NOMO-1 treated with dmso at 0.1 percent for 144 hours (cell line): ENCODE measurements around the gene CAPN10.

ENCODE experiments used
- DNase-seq: peaks from one replicate; lab custom pipeline; 2025; ENCODE audit not compliant: unreplicated experiment; lab: John Stamatoyannopoulos, UW

The CAPN10 gene

DNA sequence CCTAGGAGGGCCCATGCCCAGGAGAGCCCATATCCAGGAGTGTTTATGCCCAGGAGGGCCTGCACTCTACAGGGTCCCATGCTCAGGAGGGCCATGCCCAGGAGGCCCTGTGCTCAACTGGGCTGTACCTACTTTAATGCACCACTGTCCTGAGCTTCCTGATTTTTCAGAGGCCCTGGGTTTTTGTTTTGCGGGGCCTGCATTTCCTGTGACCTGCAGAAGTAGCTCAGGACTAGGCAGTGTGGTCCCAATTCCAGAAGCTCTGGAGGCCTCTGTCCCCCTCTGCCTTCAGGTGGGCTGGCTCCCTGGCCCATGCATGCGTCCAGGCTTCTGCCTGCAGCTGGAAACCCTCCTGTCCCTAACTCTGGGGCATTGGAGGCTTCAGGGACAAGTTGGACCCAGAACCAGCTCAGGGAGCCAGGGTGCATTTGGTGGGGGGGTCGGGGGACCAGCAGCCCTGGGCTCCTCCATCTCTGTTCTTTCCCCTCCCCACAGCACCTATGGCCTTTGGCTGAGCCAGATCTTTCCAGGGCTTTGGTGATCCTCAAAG, 49.5 kb downstream of the CAPN10 start:
- no peak for DNase-seq

DNA sequence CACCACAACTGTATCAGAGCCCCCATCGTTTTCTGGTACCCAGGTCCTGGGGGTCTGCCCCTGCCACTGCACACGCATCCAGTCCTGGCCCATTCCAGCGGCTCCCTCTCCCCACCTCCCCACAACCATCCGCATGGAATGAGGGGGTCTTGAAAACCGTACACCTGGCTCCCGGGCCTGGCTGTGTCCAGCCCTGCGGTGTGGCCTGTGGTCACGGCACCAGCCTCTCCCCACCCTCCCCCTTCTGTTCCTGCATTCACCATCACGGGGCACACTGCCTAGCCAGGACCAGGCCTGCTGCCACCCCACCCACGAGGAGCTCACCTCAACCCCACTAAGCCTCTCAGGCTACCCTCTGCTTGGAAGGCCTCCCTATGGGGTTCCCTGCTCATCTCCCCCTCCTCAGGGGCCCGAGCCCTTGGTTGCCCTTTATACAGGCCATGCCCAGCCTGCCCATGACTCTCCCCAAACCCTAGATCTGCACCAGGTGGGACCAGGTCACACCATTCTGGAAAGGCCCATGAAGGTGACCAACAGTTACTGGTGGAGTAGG, 50.1 kb downstream of the CAPN10 start:
- DNase-seq = no peak

DNA sequence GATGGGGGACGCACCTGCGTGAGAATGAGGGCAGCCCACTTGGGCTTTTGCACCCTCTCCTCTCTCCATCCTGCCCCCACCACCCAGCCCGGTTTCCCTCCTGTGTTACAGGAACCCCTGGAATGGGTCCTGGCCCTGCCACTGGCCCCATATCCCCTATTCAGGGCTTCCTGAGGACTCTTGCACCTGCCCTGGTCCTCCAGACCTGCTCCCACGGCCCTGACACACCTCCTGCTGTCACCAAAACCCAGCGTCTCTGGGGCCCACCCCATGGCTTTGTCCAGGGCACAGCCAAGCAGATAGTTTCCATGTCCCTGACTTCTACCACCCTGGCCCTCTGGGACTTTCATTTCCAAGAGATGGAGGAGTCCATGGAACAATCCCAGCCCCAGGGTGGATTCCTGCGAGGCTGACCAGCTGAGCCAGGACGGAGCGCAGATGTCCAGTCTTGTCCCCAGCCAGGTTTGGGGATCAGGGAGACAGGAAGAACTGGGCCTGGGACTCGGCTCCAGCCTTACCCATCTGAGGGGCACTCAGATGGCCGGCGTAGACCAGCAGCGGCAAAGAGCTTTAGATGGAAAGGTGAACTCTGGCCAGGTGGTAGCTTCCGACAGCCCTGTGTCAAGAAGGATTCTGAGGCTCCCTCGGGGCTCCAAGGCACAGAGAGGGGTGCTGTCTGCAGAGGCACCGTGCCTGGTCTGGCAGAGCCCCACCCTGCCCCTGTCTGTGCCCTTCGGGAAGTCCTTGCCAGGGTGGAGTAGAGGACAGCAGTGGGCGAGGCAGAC, 50.8 kb downstream of the CAPN10 start:
- DNase-seq = no peak

DNA sequence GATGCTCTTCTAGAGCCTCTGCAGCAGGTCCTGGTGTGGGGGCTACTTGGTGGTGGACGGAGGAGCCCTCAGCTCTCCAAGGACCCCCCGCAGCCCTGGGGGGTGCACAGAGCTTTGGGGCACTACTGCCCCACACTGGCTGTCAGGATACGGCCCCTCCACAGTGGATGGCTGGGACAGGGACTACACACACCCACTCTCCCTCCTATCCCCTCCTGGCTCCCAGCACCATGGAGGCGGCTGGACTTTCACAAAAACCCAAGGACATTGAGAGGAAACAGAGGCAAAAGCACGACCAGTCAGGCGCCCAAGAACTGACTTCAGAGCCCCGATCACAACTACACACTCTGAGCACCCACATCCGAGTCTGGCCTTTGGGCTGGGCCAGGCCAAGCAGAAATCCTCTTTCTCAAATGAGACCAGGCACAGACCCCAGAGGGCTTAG, 51.4 kb downstream of the CAPN10 start:
- DNase-seq = no peak

DNA sequence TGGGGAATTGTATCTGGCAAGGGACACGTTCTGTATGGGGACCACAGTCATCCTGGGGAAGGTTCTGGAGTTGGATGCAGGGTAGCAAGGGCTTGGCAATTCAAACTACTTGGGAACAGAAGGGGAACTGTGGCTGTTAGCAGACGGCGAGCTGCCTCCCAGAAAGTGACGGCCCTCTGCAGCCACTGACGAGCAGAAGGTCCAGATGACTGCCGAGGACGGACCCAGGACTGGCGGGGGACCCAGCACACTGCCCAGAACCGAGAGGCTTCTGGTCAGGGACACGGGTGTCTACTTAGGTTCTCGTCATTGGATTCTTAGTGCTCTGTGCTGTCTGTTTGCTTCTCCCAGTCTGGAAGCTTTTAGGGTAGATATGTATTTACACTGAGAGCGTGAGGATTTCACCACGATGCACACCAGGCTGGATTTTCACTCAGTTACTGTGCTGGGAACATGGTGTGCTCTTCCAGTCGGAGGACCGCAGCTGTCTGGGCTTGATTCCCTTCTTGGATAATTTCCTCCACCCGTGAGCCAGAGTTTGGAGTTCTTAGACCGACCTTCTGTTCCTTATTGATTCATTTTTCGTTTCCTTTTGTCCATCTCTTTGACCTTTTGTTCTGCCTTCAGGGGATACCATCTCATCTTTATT, 52.1 kb downstream of the CAPN10 start:
- no peak for DNase-seq

DNA sequence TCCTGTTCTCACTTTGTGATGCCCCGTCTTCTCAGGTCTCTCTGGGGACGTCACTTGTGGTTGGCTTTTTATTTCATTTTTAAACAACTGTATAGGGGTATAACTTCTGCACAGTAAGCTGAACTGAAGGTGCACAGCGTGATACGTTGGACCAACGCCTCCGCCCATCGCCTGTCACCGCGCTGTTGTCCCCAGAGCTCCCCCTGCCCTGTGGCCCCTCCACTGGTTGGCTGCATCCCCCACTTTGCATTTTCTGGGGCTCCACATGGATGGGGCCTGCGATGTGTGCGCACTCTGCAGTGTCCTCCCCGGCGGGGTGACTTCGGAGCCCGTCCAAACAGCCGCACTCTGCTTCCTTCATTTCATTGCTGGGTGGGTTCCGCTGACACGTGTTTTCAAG, 53.0 kb downstream of the CAPN10 start:
- no peak for DNase-seq

DNA sequence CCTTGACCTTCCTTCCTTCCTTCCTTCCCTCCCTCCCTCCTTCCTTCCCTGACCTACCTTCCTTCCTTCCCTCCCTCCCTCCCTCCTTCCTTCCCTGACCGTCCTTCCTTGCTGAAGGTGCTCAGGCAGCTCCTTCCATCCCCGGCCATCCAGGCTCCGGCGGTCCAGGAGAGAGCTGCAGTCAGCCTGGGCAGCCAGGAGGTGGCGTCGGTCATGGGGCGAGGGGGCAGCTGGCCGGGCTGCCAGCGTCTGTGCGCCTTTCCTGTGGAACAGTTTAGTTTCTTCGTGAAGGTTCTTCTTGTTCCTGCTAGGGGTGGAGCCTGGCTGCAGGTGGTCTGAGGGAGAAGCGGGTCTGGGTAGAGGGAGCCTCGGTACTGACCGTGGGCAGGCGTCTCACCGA, 54.4 kb downstream of the CAPN10 start:
- DNase-seq = no peak

DNA sequence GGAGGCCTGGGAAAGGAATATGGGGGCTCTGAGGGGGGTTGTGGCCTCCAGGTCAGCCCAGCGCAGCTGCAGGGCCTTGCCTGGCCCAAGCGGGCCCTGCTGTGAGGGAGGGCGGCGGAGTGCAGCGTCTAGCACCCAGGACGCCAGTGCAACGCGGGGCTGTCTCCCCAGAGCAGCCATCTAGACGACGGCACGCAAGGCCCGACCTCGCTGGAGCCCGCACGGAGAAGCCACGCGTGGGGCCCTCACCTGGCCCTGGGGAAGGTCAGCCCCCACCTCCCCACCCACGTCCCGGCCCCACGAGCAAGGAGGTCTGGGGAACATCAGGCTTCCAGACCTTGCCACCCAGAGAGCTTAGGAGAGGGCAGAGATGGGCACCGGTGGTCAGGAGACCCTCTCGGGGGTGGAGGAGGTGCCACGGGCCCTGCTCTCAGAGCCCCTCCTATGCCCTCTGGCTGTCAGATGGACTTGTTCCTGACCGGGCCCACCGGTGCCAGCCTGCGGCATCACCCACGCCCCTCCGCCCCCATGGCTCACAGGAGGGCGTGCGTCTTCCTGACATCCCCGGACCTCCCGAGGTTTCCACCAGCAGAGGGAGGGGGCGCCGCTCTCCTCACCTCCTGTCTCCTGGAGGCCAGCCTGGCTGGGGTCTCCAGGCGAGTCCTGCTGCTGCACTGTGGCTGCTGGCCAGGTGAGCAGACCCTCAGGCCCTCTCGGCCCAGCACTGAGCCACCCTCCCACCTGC, 55.7 kb downstream of the CAPN10 start:
- DNase-seq = no peak

DNA sequence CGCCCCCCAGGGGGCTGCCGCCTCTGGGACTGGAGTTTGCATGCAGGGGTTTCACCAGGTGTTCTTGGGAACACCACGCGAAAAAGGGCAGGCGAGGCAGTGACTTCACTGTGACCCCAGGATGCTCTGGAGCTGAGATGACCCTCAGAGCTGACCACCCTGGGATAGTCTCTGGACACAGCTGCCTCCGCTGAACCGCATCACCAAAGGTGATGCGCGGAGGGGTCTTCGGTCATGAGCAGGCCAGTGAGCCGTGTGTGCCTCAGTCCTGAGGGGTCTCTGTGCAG, 56.2 kb downstream of the CAPN10 start:
- DNase-seq = no peak

DNA sequence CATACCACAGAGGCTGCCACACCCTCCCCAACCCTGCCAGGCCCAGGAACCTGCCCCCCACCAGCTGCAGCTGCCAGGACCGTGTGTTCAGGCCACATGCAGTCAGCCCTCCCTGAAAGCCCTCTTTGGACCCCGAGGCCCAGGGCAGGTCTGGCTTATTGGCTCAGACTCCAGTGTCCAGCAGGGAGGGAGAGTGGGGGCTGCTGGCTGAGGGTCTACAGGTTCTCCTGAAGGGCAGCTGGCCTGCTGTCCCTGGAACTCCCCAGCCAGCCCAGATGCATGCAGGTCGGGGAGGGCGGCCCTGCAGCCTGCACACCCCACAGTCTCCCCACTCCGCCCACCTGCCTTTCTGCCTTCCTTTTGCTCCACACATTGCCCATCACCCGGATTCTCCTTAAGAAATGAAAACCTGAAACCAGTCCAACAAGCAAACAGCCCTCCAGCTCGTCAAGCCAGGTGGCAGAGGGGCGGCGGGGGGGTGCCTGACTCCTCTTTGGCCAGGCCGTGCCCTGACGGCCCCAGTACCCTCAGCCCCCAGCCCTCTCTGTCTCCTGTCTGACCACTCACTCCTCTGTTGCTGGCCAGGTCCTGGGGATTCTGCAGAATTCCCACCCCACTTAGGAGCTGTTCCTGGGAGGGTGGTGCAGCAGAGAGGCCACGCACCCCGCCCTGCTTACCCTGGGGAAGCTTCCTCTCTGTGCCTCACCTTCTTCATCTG, 56.7 kb downstream of the CAPN10 start:
- DNase-seq = no peak

DNA sequence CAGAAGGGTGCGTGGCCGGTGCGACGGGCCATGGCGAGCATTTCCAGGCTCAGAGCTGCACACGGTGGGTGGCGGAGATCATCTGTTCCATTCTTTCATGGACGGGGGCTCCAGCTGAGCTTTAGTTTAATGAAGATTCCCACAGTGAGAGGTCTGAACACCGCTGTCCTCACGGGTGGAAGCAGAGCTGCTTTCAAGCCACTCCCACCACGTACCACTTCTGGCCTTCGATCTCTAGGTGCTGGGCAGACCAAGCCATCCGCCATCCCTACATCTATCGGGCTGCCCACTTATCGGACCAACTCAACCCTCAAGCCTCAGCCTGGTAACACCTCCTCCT, 57.2 kb downstream of the CAPN10 start:
- no peak for DNase-seq

DNA sequence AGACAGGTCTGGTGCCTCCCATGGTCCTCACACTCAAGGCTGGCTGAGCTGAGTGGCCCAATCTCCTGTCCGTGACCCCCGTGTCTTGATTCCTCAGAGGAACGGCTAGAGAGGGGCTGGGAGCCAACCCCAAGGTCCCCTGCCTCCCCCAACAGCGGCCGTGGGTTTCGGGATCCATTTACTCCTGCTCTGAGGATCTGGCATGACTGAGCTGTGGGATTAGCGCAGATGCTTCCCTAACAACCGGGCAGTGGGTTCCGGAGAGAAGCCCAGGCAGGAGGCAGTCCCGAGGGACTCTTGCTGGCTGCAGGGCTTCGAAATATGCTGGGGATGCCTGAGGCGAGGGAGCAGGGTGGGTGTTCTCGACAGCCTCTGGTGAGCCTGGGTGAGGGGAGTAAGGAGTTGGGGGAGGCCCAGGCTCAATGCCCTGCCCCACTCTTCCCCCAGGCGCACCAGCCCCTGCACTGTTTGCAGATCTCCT, 57.7 kb downstream of the CAPN10 start:
- DNase-seq = no peak

DNA sequence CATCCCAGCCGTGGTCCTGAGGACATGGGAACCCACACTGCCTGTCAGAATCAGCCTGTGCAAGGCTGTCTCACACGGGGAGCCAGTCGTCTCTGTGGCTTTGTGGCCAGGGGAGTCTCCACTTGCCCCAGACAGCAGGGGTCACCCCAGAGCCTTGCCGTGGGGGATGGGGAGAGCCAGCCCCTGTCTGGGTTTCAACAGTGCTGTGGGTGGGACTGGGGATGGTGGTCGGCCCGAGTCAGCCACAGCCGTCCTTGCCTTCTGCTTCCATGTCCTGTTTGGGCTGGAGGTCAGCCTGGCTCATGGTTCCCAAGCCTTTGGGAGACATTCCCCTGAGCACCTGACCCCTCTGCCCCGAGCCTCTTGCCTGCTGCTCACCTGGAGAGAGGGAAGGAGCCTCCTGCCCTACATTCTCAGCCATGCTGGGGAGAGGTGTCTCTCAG, 58.3 kb downstream of the CAPN10 start:
- DNase-seq = no peak

DNA sequence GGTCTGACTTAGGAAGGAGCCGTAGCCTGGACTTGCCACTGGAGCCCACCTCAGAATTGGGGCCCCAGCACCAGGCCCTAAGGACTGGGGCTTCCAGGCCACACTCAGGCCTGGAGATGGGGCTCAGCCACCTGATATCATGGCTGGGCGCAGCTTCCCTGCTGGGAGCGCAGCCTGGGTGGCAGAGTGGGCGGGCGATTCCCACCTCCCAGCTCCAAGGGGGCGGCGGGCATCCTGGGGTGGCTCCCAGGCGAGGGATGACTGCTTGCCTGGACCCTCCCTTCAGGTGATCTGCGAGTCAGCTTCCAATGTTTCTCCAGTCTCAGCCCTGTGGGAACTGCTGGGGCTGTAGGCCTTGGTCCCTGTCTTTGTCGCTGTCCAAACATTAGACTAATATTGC, 58.8 kb downstream of the CAPN10 start:
- DNase-seq = no peak

DNA sequence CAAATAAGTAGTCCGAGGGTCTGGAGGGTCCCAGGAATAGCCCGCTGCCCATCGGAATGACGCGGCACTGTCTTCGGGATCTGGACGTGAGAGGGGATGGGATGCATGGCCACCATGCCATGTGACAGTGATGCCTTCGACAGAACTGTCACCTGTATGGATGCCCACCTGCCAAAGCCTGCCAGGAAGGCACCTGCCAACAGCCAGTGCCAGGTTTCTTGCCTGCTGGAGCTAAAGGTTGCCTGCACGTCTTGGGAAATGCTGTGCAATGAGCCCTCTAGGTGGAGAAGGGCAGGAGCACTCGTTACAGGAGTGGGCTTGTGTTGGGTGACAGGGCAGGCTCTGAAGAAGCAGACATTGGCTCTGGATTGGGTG, 59.3 kb downstream of the CAPN10 start:
- DNase-seq = no peak

DNA sequence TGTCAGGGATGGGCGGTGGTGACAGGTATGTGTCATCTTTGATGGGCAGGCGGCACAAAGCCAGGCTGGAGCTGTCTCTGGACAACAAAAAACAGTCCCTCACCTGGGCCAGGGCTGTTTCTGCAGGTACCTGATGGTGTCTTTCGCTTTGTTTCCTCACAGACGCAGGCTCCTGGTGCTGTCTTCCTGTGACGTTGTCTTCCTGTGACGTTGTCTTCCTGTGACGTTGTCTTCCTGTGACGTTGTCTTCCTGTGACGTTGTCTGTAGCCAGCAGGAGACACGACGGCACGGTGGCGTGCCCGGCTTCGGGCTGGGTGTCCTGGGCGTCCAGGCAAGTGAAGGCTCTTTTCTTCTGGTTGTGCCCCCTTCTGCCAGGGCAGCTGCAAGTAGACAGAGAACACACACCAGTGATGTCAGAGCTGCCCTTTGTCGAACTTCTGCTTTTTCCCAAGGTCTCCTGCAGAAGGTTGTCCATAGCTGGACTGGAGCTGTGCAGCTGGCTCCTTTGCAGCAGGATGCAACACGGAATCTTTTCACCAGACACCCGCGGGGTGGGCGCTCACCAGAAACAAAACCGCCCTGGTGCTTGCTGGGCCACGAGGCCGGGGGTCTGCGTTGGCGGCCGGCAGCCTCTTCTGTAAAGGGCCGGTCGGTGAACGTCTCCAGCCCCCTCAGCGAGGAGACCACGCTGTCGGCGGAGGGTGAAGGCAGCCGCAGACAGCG, 59.8 kb downstream of the CAPN10 start:
- no peak for DNase-seq

DNA sequence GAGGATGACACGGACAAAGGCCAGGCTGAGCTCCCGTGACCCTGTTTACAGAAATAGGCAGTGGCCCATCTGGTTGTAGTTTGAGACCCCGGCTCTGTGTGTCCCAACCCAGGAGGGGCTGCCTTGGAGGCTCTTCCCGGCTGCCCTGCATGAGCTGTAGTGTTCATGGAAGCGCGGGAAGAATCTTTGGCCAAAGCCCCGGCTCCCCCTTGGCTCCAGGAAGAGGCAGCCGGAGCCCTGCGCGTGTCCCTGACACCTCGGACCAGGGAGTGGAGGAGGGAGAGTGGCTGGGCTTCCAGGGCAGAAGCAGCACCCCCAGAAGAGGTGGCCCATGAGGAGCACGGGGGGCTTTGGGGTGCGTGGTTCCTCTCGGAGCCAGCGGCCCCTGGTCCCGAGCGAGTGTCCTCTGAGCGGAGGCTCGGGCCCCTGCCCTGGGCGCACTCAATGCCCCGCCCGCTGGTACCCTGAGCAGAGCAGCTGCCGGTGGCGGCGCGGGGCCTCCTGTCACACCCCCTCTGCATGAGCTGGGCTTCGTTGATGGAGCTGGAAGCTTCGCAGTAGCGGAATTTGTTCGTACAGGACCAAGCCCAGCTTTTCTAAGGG, 60.5 kb downstream of the CAPN10 start:
- no peak for DNase-seq

DNA sequence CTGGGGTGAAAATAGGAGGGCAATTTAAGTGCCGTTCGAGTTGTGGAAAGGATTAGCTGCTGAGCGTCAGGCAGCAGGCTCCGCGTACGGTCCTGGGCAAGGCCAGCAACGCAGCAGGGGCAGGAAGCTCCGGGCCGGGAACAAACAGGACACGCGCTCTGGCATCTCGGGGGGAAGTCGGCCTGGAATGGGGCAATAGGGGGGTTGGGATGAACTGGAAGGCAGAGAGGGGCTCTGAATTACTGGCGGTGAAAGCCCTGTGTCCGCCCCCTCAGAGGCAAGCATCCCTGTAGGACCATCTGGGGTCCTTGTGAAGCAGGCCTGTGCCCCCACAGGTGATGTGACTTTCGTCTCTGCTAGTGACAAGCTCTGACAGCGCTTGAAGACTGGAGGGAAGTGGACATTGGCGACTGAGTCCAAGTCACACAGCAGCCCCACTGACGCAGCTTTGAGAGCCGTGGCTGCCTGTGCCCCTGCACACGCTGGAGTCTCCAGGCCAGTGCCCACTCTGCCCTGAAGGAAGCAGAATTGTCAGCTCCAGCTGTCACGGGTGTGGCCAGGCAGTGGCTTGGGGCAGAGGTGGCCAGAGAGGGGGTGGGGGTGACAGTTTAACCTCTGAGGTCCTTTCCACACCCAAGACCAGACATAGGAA, 61.1 kb downstream of the CAPN10 start:
- no peak for DNase-seq

DNA sequence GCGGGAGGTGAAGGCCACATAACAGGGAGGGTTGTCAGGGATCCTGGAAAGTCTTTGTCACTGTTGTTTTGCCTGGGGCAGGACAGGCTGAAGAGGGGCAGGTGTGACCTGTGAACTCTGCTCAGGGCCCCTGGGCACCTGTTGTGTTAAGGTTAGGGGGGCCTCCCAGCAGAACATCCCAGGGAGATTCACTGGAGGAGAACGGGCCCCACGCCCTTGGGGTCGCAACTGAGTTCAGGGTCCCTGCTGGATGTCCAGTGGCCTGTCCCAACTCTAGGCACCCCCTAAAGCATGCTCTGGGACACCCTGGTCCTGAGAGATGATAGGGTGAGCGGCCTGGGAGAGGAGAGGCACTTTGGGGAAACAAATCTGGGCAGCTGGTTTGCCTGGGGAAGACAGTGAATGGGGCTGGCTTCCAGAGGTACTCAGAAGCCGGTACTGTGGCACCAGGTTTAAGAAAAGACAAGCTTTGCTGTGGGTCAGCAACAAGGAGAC, 61.7 kb downstream of the CAPN10 start:
- DNase-seq = no peak
